NCI-H510A (cell line): ENCODE results near the gene FAM186B.
"Not testable (repeated sequence)": the region's sequence is repeated elsewhere in the genome, so short reads cannot be mapped to it uniquely, and the experiment has no call there.

Experiments used
- DNase-seq: peaks from one replicate; lab custom pipeline; 2025; lab: John Stamatoyannopoulos, UW

The FAM186B gene

GRCh38 chr12:49605539-49605938 is at the start of gene FAM186B:
Gene FAM186B (minus strand): TSS chr12:49605639. CDS start chr12:49605477, 162 bp downstream.
- DNase-seq, result not testable (repeated sequence)

DNA sequence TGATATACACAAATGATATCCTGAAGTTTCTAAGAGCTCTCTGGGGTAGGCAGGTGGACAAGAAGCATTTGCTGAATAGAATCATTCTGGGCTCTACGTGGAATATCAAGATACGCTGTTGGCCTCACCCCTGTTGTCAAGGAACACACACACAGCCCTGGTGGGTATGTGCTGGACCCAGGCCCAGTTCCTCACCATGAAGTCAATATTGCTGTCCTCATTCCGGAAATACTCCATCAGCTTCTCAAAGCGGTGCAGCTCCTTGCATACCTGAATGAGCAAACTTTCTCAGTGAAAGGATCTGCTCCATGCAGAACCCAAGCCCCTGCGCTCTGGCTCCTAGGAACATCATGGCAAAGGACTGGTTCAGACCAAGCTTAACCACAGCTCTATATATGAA is 49.3 kb upstream of the FAM186B start:
- DNase-seq, result no peak

DNA sequence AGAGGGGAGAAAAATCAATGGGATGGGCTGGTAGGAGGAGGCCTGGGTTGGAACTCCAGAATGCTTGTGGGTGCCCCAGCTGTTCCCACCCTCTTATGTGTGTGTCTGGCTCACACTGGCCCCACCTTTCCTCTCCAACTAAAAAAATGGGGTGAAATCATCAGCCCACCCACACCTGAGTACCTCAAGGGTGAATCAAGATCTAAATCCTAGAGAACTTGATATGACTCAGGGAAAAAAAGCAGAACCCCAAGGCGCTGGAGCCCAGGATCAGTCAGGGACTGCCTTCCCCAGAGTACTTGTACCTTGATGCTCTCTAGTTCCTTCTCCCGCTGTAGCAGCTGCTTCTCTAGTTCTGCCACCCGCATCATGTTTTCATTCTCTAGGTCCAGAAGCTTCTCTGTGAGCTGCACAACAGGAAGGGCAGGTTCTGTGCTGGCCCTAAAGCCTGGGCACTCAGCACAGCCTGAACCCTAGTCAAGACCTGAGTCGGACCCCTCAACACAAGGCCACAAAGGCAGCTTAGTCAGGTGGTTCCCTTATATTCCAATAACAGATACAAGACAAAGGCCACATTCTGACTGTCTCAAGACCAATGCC is 47.6 kb upstream of the FAM186B start:
- no peak for DNase-seq

- DNase-seq, result no peak
Observed at GRCh38 chr12:49651855-49652254, 46.4 kb upstream of the FAM186B start.

- no peak for DNase-seq
Observed at GRCh38 chr12:49649892-49650291, 44.5 kb upstream of the FAM186B start.

- no peak for DNase-seq
Observed at GRCh38 chr12:49649445-49649844, 44.0 kb upstream of the FAM186B start.

DNA sequence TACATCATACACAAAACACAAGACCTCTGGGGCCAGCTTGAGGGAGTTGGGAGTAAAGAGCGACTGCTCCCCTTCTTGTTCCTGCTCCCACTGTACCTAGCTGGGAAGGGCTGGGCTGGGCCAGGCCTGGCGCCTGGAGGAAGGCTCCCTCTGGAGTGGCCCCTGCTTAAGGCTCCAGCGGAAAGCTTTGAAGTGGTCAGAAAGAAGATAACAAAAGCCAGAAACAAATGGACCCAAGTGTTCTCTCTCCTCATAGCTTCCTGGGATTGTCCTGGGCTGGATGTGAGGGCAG is 43.2 kb upstream of the FAM186B start:
- DNase-seq, result no peak

GRCh38 chr12:49647827-49648711 is 42.6 kb upstream of the FAM186B start:
- no peak for DNase-seq

DNA sequence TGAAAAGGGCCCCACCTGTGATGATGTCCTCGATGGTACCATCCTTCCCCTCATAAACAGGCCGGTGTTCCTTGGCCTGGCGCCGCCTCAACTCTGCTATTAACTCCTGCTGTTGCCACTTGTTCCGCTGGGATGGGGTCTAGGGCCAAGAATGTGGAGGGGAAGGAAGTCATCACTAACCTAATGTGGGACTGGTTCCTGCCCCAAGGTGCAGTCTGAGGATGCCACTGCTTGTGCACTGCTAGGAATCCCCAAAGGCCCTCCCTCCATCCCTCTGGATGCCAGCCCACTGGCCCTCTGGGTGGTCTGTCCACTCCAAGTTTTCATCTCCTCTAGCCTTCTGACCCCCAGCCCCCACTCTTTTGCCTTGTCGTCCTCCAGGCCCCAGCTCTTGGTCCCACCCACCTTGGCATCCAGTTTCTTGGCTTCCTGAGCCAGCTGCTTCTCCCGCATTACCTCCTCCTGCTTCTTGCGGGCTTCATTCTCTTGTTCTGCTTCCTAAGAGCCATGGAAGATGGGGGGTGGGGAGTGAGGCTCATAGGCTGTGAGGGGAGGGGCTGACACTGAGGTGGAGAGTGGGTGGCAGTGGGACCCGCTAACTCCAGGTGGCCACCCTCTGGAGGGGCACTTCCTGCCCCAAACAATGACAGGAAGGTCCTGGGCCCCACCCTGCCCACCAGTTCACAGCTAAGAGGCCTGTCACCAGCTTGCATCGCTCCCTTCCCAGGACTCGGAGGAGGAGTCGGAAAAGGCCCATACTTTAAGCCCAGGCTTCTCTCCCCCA is 41.6 kb upstream of the FAM186B start:
- DNase-seq, result no peak

DNA sequence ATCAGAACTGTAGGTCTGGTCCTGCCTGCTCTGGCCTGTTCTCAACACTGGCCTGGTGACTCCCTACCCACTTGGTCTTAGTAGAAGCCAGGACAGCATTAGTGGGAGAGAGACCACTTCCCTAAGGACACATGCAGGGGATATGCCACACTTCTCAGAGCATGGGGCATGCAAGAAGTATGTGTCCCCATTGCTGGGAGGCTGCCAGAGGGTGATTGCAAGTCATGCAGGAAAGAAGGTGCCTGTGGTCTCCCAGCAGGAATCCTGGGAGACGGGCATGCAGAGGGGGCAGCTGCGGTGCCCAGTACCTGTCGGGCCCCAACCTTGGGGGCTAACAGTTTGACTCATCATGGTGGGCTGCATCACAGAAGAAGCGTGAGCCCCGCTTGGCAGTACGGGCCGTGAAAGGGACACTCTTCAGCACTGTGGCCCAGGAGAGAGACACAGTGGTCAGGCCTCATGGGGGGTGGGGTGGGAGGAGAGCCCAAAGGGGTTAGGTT is 40.9 kb upstream of the FAM186B start:
- no peak for DNase-seq

DNA sequence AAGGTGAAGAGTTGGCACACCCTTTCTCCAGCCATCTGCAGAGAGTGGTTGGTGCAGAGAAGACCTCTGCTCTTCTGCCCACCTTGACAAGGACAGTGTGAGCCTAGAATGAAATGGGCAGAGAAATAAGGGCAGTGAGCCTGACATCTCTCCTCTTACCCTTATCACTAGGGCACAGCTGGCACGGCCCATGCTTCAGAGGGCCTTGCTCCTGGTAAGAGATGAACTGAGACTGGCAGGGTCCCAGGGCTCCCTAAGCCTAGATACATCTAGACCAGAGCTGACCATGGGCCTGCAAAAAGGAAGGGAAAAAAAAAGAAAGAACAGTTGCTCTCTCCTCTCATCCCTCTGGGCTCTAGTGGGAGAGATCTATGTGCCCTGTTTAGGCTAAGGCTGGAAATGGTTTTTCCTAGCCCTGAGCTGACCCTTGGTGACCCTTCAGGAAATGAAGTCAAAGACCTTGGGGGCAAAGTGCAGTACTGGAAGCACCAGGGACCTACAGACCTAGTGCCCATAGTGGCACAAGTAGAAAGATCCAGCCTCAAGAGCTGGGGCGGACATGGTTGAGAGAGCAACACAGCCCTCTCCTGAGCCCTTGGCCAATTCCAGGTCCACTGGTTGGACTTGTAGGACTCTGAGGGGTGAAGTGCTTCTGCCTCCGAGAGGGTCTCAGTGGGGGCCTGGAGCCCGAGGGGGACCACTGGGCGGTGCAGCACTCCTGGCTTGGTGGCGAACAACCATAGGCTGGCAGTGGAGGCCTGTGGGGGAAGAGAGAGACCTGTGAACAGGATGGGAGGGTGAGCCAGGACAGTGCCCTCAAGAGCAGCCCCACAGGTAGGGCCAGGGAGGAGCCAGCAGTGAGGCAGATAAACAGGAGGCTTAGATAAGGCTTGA is 40.0 kb upstream of the FAM186B start:
- DNase-seq, result no peak

DNA sequence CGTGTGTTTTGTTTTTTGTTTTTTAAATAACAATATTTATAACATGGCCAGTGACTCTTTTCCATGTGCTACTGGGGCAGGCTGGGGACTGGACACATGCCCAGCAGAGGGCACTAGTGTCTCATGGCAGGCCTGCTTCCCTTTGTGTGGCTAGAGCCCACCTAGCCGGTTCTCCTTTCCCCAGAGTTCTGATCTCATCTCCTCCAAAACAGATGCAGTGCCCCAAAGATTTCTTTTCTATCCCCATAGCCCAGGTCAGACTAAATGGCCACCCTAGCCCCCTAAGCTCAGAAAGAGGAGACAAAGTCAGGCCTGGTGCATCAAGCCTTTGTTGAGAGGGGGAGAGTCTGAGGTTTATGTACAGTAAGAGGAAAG is 39.2 kb upstream of the FAM186B start:
- no peak for DNase-seq

DNA sequence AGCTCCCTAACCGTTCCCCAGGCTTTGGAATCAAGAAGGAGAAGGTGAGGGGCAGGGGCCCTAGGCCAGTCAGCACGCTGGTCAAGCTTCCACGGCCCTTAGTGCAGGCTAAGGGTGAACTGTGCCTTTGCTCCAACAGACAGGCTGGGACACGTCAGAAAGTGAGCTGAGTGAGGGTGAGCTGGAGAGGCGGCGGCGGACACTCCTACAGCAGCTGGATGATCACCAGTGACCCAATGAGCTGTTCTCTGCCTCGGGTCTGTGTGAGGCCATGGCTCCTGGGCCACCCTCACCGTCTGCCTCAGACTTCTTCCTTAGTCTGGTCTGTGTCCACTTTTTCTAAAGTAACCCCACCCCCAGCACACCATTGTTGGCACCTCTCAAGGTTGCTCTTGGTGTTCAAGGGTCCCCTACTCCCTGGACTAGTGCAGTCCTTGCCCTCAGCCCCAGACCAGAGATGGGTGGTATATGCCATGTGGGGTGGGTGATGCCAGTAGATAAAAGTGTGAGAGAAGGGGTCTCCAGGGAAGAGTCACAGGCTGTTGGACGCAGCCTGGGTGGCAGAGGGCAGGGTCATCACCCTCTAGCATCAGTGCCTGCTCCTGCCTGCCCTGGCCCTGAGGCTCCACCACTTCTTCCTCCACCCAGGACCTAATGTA is 38.7 kb upstream of the FAM186B start:
- no peak for DNase-seq

- DNase-seq, result no peak
Observed at GRCh38 chr12:49643135-49643534, 37.7 kb upstream of the FAM186B start.

- no peak for DNase-seq
Observed at GRCh38 chr12:49642370-49642802, 36.9 kb upstream of the FAM186B start.

DNA sequence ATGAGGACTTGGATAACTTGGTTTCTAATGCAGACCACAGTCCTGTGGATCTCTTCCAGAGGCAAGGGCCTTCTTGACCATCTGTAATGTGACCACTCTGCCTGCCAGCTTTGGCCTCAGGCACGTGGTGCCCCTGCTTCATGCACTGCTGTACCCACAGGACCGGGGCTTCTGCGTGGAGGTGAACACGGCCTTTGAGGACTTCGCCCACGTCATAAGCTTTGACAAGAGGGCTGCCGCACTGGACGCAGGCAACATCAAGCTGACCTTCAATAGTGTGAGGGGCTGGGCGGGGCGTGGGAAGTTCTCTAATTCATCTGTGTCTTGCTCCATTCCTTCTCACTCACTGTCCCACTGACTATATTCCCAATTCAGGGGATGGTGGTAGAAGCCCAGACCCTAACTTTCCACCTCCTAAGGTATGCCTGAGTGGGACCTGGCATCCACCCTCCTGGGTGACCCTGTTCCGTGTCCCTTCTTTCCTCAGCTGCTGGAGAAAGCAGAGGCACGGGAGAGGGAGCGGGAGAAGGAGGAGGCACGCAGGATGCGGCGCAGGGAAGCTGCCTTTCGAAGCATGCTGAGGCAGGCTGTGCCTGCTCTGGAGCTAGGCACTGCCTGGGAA is 36.4 kb upstream of the FAM186B start:
- DNase-seq, result no peak

GRCh38 chr12:49636979-49637755 is 31.7 kb upstream of the FAM186B start:
- DNase-seq, result peak; percentile 37

DNA sequence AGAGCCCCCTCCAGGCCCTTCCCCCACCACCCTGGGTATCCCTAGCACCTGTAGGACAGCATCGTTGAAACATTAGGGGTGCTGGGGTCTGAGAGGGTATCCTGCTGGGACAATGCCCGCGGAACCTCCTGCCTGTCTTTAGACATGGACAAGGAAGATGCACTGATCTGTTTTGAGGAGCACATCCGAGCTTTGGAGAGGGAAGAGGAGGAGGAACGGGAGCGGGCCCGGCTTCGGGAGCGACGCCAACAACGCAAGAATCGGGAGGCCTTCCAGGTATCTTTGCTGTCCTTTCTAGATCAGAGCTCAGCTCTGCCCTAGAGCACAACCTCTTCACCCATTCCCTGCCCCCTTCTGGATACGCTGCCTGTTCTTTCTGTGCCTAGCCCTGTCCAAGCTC is 31.1 kb upstream of the FAM186B start:
- DNase-seq, result no peak

DNA sequence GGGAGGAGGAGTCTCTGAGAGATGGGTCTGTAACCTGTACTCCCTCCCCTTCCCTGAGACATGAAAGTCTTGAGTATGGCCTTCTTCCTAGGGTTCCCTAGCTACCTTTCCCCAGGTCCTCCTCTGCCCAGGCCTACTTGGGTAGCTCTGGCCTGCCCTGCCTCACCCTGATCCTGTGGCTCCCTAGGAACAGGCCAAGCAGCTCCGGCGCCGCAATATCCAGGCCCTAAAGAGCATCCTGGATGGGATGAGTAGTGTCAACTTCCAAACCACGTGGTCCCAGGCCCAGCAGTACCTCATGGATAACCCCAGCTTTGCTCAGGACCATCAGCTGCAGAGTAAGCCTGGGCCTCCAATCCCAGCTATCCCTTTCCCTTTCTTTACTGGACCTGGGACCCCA is 30.2 kb upstream of the FAM186B start:
- DNase-seq, result no peak

- no peak for DNase-seq
Observed at GRCh38 chr12:49635036-49635435, 29.6 kb upstream of the FAM186B start.
